Measurements from ENCODE around the gene XYLT1.

XYLT1 gene

DNA sequence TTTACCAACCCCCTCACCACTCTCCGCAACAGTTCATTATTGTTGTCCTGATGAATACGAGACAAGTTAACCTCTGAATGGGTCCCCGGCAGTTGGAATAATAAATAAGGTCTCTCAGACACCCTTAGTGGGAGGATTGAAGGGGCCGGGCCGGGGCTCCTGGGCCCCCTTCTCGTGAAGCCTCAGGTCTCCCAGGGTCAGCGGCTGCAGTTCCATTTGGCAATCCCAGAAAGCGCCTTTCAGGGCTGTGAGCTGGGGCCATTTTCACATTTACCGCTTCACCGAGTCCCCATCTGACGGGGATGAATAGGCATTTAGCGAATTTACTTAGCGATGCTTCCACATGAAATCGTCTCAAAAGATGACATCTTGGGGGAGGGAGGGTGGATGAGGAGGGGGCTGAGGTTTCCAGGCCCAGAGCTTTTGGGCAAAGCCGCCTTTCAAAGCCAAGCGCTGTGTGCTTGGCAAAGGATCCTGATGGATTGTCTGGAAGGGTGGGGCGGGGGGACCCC is 309.8 kb downstream of the XYLT1 start:
- FAIRE-seq = no peak
- DNase-seq (ENCODE audit: low spot score) = no peak

DNA sequence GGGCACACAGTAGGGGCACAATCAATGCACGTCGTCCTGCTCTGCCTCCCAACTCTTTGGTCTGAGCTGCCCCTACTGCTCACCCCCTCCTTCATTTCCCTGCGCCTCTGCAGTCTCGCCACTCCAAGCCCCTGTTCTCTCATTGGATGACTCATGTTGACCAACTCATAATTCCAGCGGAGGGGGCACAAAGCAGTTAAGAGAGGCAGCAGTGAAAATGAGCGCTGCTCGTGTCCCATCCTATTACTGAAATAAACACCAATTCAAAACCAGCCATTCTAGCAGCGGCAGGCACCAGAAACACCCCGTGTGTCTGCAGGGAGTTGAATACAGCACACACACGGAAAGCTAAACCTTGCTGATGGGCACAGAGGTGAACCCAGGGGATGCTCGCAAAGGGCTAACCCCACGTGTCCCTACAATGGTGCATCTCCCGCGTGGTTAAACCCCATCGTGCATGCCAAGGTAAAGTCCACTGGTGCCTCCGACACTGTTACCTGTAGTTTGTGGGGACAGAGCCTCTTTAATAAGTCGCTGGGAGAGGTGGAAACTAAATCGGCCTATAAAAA is 310.4 kb downstream of the XYLT1 start:
- DNase-seq (ENCODE audit: low spot score) = peak; percentile 17
- FAIRE-seq = no peak

DNA sequence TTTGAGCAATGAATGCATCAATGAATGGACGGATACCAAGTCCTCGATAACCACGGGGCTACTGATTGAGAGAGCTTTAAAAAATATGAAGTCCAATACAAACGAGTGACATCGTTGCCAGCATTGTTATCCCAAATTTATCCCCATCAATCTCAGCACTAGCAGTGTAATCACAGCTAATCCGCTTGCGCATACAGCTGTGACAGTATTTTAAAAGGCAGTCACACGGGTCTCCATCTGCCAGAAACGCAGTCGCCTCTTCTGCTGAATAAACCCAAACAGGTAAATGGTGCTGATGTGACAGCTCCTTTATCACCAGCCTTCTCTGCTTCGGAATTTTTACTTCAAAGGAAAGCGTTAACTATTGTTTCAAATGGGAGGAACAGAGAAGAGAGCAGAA is 311.1 kb downstream of the XYLT1 start:
- FAIRE-seq = no peak
- no peak for DNase-seq (ENCODE audit: low spot score)

DNA sequence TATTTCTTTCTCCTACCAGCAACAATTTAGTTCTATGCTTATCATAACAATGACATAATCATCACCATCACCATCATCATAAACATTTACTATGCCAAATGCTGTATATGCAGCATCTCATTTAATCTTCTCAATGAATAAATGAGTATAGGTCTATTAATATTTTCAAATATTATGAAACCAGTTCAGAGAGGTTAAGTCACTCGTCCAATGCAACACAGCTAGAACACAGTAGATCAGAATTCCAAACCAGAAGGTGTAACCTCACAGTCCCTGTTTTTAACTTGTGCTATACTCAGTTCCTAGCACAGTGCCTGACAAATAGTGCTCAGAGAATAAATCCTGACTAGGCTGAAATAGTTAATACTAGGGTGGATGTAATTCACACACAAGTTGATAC is 314.8 kb downstream of the XYLT1 start:
- DNase-seq (ENCODE audit: low spot score) (no peak), FAIRE-seq (no peak)

GRCh38 chr16:17155485-17155884 is 315.3 kb downstream of the XYLT1 start:
- no peak for FAIRE-seq
- DNase-seq (ENCODE audit: low spot score) = no peak

DNA sequence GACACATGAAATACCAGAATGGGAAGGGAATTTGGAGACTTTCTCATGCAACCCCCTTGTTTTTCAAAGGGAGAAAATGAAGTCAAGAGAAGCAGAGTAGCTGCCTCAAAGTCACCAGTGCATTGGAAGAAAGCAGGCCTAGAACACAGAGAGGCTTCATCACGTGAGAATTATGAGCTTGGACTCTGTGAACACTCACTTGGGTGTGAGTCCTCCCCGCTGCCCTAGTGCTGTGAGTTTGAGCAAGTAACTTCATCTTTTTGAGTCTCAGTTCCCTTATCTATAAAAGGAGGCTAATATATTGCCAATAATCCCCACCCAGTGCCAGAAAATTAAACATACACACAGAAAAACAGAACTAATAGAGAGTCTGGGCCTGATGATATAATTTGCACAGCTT is 315.8 kb downstream of the XYLT1 start:
- FAIRE-seq = no peak

GRCh38 chr16:17152311-17152710 is 318.4 kb downstream of the XYLT1 start:
- FAIRE-seq (no peak), DNase-seq (ENCODE audit: low spot score) (no peak)

More for the DNA sequence above, 315.8 kb downstream of the XYLT1 start:
- DNase-seq (ENCODE audit: low spot score) = no peak

DNA sequence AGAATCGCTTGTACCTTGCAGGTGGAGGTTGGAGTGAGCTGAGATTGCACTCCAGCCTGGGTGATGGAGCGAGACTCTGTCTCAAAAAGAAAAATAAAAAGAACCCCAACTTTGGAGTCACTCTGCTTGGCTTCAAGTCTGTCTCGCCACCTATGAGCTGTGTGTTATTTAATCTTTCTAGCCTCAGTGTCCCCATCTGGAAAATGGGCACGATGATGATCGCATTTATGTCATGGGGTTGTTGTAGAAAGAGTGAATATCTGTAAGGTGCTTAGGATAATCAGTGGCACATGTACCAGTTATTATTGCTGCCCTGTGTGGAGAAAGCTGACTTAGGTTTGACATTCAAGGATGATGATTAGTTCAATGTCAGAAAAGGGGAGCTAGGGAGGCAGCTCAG is 319.4 kb downstream of the XYLT1 start:
- no peak for FAIRE-seq

DNA sequence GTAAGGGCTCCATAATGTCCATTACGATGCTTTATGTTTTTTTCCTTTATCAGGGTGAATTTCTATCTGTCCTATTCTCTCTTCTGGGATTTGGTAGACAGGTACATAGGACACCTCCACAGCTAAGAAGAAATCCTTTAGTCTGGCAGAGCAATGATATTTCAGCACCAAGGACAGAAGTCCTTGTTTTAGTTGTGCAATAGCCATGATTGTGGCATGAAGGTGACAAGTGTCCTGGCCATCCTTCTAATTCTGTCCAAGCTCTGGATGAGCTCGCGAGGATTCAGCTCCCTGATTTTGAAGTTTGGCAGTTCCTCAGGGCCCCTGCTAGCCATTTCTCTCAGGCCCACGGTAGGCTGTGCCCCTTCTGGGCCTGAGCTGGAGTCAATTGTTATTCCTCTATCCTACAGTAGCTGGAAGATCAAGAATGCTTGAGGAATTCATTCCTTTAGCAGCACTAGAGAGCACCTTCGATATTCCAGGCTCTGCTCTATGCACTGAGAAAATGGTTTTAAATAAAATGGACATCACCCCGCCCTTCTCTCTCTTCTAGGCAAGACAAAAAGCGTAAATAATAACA is 320.8 kb downstream of the XYLT1 start:
- FAIRE-seq = no peak
- DNase-seq (ENCODE audit: low spot score) = peak; percentile 6

More for the DNA sequence above, 319.4 kb downstream of the XYLT1 start:
- DNase-seq (ENCODE audit: low spot score) = no peak

DNA sequence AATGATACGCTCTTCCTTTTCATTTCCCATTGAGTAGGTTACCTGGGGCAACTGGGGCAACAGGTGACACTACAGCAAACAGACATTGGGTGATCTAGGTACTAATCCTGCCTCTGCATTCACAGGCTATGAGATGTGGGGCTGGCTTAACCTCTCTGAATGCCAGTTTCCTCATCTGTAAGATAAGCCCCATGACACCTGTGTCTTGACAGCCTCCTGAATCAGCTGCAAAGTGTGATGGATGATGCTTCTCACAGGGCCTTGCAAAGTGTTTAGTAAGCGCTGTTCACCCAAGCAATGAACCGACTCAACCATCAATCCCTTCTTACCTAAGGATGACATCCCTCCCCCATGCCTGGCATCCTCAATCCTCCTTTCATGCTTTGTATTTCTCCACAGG is 322.8 kb downstream of the XYLT1 start:
- FAIRE-seq = no peak
- DNase-seq (ENCODE audit: low spot score) = no peak

DNA sequence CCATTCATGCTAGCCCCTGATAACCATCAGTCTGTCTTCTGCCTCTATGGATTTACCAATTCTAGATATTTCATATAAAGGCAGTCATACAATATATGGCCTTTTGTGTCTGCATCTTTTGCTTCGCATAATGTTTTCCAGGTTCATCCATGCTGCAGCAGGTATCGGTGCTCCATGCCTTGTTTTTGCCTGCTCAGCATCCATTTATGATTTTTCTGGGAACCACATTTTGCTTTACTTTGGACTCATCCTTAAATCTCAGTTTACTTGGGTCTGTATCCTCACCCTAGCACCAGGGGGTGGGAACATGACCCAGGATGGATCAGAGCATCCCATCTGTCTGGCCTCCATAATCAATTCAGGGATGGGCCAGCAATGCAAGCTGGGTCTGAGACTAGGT is 325.7 kb downstream of the XYLT1 start:
- DNase-seq (ENCODE audit: low spot score) = no peak
- FAIRE-seq = no peak

DNA sequence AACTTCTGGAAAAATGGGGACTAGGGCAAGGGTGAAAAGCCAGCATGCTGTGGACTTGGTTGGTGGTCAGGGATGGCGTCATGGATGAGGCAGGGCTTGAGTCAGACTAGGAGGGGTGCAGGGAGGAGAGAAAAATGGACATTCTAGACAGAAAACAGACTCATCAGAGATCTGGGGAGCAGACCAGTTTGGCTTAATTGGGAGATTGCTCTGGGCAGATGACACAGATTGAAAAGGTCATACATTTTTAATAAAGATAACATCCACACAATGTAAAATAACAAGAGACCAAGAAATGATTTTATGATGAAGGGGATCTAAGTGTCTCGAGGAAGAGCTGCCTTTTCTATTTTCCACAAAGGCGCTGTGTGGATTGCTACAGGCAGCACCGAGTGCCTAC is 326.3 kb downstream of the XYLT1 start:
- no peak for FAIRE-seq
- DNase-seq (ENCODE audit: low spot score) = no peak

DNA sequence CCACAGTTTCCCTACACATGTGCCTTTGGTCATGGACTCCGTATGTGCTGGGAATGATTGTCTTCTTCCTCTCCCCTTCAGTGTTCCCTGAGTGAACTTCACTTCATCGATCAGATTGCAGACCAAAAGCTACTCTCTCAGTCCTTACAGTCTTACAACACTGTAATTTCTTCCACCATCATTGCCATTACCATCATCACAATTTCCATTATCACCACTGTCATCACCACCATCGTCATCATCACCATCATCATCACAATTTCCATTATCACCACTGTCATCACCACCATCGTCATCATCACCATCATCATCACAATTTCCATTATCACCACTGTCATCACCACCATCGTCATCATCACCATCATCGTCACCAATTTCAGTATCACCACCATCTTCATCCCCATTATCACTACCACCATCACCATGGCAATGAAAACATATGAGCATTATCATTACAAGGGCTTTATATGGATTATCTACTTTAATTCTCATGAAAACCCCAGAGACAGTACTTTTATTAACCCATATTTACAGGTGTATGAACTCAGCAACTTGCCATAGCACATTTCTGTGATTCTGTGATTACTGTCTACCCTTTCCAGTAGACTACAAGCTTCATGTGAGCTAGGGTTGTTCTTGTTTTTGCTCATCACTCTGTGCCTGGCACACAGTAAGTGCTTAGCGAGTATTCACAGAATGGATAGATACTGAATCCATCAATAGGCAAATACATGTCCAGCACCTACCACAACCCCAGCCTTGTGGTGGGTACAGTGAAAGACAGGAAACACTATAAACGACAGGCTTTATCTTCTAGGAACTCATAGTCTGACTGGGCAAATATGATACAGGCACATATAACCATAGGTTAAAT is 327.0 kb downstream of the XYLT1 start:
- DNase-seq (ENCODE audit: low spot score) (no peak), FAIRE-seq (no peak)

DNA sequence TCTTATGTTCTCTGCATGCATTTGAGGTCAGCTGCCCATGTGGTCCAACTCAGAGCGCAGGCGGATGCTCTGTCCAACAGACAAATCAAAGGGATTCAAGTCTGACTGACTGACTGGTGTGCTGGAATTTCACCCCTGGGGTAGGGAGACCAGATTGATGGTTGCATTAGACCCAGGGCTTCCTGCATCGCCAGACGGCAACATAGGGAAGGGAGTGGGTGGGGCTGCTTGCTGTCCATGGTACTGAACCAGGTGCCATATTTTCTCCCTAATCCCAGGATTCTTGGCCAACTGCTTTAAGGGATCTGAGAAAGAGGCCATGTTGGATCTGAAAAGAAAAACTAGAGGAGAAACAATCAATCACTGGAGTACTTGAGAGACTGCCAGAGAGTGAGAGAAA is 332.0 kb downstream of the XYLT1 start:
- peak; percentile 21 for DNase-seq (ENCODE audit: low spot score)

DNA sequence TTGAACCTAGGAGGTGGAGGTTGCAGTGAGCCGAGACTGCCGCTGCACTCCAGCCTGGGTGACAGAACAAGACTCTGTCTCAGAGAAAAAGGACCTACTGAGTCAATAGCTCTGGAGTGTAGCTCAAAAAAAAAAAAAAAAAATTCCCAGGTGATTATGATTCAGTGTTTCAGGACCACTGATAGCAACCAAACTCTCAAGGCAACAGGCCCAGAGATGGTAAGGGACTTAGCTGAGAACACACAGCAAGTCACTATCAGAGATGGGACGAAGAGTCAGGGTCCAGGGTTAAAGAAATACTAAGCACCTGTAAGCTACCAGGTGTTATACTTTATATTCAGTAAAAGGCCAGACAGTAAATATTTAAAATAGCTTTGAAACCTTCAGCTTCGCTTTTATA is 335.3 kb downstream of the XYLT1 start:
- DNase-seq (ENCODE audit: low spot score) = no peak
- no peak for FAIRE-seq

More for the DNA sequence above, 332.0 kb downstream of the XYLT1 start:
- FAIRE-seq = no peak

DNA sequence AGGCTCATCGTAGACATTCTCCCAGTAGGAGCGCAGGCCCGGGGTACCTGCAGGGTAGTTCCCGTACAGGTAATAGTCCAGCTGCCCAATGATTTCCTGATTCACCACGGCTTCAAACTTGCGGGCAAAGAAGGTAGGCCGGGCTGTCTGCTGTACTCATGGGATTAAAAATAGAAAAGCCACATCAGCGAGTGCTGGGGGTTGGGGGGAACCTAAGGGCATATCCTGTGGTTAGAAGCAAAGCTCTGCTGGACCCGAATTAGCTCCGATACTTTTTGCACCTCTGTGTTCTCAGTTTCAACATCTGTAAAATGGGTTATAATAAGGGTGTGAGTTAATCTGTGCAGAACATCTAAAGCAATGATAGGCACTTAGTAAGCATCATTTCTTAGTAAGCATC is 336.2 kb downstream of the XYLT1 start:
- DNase-seq (ENCODE audit: low spot score) (no peak), FAIRE-seq (no peak)

- DNase-seq (ENCODE audit: low spot score) (no peak), FAIRE-seq (no peak)
Observed at GRCh38 chr16:17133851-17134250, 336.9 kb downstream of the XYLT1 start.

DNA sequence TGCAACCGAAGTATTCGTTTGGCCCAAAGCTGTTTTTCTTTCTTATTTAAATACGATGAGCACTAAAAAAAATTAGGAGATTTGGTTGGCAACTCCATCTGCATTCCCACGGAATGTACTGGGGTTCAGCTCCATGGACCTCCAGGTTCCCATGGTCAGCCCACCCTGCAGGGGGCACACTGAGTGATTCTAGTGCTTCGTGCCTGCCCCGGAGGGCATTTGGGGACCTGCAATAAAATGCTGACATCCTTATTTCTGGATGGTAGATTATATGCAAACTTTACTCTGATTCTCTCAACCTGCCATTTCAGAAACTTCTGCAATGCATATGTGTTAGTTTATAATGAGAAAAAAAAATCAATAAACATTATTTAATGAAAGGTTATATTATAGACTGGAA is 339.4 kb downstream of the XYLT1 start:
- DNase-seq (ENCODE audit: low spot score) = no peak
- FAIRE-seq = no peak

DNA sequence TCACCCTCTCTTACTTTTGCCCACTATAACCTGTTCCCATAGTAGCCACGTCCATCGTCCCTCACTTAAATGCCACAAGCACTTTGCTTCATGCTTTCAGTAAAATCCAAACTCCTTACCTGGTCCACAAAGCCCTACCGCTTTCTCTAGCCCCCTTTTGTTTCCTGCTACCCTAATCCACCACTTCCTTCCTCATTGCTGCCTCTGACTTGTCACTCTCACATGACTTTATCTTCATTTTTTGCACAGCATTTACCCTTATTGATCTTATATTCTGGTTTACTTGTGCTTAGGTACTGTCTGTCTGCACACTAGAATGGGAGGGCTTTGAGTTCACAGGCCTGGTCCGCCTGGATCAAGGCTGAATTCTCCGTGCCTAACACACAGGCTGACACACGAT is 340.0 kb downstream of the XYLT1 start:
- DNase-seq (ENCODE audit: low spot score) = no peak
- no peak for FAIRE-seq

GRCh38 chr16:17129971-17130370 is 340.8 kb downstream of the XYLT1 start:
- FAIRE-seq = no peak
- DNase-seq (ENCODE audit: low spot score) = no peak

DNA sequence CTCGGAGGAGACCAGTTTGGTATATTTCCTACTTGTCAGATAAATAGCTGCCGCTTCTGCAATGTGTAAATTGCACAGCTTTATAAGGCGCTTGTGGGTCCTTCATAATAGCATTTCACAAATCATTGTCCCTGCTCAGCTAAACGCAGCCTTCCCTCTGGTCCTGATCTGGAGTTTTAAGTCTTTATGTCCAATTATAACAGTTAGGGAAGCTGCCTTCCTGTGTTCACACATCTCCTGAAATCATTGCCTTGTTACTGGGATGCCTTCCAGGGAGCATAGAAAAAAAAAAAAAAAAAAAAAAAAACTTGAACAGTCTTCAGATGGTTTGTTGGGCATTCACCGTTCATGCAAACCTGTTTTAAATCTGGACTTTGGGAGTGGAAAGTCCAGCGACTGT is 342.0 kb downstream of the XYLT1 start:
- FAIRE-seq = no peak
- DNase-seq (ENCODE audit: low spot score) = no peak

- DNase-seq (ENCODE audit: low spot score) (no peak), FAIRE-seq (no peak)
Observed at GRCh38 chr16:17126156-17126555, 344.6 kb downstream of the XYLT1 start.

DNA sequence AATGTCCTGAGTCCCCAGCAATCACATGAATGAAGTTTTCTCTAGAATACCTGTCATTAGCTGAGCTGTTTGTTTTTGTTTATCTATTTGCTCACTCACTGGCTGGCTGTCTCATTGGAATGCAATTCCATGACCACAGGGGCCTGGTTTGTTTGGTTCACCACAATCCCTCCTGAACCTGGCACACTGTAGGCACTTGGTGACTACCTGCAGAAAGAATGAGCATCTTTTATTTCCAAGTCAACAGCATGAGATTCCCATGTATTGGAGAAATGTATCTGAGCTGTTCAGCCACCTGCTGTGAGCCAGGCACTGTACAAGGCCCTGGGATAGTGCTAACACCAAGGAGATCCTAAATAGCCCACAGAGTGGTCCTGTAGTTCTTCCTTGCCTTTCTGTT is 345.1 kb downstream of the XYLT1 start:
- DNase-seq (ENCODE audit: low spot score) (no peak), FAIRE-seq (no peak)

Measured in urothelium cell line (cell line).